ENCODE measurements around the gene MAP3K4. TPM values are rescaled to one million over a fixed set of nuclear protein-coding genes. Genes with fewer than 3 reads are reported as not detected.
A peak's percentile ranks its signal among the peaks of the same experiment; 100 is the strongest.

The MAP3K4 gene, protein sequence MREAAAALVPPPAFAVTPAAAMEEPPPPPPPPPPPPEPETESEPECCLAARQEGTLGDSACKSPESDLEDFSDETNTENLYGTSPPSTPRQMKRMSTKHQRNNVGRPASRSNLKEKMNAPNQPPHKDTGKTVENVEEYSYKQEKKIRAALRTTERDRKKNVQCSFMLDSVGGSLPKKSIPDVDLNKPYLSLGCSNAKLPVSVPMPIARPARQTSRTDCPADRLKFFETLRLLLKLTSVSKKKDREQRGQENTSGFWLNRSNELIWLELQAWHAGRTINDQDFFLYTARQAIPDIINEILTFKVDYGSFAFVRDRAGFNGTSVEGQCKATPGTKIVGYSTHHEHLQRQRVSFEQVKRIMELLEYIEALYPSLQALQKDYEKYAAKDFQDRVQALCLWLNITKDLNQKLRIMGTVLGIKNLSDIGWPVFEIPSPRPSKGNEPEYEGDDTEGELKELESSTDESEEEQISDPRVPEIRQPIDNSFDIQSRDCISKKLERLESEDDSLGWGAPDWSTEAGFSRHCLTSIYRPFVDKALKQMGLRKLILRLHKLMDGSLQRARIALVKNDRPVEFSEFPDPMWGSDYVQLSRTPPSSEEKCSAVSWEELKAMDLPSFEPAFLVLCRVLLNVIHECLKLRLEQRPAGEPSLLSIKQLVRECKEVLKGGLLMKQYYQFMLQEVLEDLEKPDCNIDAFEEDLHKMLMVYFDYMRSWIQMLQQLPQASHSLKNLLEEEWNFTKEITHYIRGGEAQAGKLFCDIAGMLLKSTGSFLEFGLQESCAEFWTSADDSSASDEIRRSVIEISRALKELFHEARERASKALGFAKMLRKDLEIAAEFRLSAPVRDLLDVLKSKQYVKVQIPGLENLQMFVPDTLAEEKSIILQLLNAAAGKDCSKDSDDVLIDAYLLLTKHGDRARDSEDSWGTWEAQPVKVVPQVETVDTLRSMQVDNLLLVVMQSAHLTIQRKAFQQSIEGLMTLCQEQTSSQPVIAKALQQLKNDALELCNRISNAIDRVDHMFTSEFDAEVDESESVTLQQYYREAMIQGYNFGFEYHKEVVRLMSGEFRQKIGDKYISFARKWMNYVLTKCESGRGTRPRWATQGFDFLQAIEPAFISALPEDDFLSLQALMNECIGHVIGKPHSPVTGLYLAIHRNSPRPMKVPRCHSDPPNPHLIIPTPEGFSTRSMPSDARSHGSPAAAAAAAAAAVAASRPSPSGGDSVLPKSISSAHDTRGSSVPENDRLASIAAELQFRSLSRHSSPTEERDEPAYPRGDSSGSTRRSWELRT (N-terminal part only)
- 12.3 and 12.7 TPM in 2 replicates for polyA plus RNA-seq (2011; rRNA removed)
- 25.5 and 31.7 TPM in 2 replicates for polyA minus RNA-seq (2011; rRNA and poly(A)+ RNA removed)

DNA sequence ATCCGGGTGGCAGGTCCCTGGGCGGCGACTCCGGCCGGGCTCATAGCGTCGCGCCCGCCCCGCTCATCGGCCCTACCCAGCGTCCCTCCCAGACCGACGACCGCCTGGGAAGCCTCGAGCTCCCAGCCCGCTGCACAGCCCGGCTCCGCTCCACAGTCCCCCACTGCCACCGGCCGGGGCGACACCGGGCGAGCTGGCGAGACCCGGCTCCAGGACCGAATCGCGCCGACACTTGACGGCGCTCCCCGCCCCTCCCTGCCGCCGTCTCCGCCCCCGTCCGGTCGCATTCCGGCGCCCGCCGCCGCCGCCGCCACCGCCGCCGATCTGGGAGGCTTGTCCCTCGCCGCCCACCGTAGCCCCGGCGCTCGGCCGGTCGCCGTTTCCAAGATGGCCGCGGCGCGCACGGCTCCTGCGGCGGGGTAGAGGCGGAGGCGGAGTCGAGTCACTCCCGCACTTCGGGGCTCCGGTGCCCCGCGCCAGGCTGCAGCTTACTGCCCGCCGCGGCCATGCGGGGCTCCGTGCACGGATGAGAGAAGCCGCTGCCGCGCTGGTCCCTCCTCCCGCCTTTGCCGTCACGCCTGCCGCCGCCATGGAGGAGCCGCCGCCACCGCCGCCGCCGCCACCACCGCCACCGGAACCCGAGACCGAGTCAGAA, at the start of gene MAP3K4:
Gene MAP3K4 (plus strand): TSS at position 364 of the 655 bp plus-strand sequence. CDS start 163 bp downstream, at position 527.
- Histone ChIP-seq H3K27ac (ENCODE audit: low read depth, low read length) (peak within 1 kb of the TSS; percentile 75), H3K4me3 (ENCODE audit: low read depth, low read length) (peak within 1 kb of the TSS; percentile 84), H3K27me3 (ENCODE audit: control insufficient read depth, insufficient read depth, low read length) (no peaks in the 10 kb centered on the region), H3K9me3 (ENCODE audit: control insufficient read depth, insufficient read depth, low read length) (no peaks in the 10 kb centered on the region; the same call in 1 of the 2 replicates)
- ChIA-PET POLR2A (interaction anchor here (0.9 to 1.5 kb wide), 3 partner anchors 12 to 61 kb away, joined by 4 to 7 read pairs (median 4); no protein-coding TSS in a partner anchor), CTCF (interaction anchor here (0.6 to 10.9 kb wide), 10 partner anchors 11 to 472 kb away, joined by 3 to 99 read pairs (median 8); no protein-coding TSS in a partner anchor)
- TF ChIP-seq, protein P1, sequence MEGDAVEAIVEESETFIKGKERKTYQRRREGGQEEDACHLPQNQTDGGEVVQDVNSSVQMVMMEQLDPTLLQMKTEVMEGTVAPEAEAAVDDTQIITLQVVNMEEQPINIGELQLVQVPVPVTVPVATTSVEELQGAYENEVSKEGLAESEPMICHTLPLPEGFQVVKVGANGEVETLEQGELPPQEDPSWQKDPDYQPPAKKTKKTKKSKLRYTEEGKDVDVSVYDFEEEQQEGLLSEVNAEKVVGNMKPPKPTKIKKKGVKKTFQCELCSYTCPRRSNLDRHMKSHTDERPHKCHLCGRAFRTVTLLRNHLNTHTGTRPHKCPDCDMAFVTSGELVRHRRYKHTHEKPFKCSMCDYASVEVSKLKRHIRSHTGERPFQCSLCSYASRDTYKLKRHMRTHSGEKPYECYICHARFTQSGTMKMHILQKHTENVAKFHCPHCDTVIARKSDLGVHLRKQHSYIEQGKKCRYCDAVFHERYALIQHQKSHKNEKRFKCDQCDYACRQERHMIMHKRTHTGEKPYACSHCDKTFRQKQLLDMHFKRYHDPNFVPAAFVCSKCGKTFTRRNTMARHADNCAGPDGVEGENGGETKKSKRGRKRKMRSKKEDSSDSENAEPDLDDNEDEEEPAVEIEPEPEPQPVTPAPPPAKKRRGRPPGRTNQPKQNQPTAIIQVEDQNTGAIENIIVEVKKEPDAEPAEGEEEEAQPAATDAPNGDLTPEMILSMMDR (IDR thresholded peaks at IDR 0.05; ENCODE audit: low read depth, low read length) = no peak
- DNase-seq (ENCODE audit: low read depth, low spot score) = no peak

DNA sequence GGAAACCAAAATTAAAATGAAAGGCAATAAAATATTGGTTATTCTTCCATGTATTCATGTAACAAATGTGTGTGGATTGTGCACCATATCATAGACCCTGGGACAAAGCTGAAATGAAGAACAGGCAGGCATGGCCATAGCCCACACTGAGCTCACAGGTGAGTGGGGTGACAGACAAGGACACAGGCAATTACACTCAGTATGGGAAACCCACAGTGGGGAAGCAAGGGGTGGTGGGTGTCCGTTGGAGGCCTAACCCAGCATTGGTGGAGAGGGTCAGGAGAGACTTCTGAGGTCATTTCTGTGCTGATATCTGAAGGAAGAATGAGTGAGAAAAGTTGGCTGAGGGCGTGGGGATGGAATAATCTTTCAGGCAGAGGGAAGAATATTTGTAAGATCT, 47.6 kb upstream of the MAP3K4 start:
- TF ChIP-seq, protein P1 (IDR thresholded peaks at IDR 0.05; ENCODE audit: low read depth, low read length) = no peak
- CTCF ChIA-PET = interaction anchor here (1.6 kb wide), 1 partner anchor 13 kb away, joined by 11 read pairs; no protein-coding TSS in a partner anchor
- DNase-seq (ENCODE audit: low read depth, low spot score) = no peak
- Histone ChIP-seq H3K27me3 (ENCODE audit: control insufficient read depth, insufficient read depth, low read length) (peaks cover 7% of the 10 kb centered on the region), H3K4me3 (ENCODE audit: low read depth, low read length) (no peak overlapping the region), H3K9me3 (ENCODE audit: control insufficient read depth, insufficient read depth, low read length) (no peaks in the 10 kb centered on the region), H3K27ac (ENCODE audit: low read depth, low read length) (no peak overlapping the region)
- POLR2A ChIA-PET = no interaction called here

DNA sequence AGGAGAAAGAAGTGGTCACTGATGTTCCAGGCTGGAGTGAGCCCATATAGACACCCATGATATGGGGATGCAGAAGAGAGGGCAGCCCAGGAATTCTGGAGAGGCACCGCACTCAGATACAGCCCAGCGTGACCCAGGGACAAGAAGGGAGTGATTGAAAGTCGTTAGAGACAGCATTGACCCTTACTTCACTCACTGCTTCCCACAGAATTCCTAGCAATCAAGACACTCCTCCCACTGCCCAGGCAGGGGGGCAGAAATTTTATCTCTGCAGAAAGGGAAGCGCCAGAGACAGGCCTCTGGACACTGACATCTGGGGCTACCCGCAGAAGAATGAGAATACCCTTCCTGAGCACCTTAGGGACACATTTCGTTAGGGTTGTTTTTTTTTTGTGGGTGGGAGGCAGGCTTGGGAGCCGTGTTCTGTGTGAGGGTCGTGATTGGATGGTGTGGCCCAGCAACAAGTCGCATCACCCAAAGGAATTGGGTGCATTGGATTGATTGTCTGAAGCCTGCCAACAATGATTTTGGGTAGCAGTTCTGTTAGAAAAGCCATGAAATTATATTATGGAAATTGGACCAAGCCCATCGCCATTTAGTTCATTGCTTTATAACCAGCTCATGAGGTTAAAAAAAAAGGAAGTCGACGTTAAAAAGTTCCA, 45.9 kb upstream of the MAP3K4 start:
- ChIA-PET POLR2A (no interaction called here), CTCF (interaction anchor here (1.2 kb wide), 1 partner anchor 15 kb away, joined by 3 read pairs; no protein-coding TSS in a partner anchor)
- Histone ChIP-seq H3K9me3 (ENCODE audit: control insufficient read depth, insufficient read depth, low read length) (no peaks in the 10 kb centered on the region), H3K27me3 (ENCODE audit: control insufficient read depth, insufficient read depth, low read length) (peaks cover 3% of the 10 kb centered on the region), H3K4me3 (ENCODE audit: low read depth, low read length) (no peak overlapping the region), H3K27ac (ENCODE audit: low read depth, low read length) (no peak overlapping the region)
- DNase-seq (ENCODE audit: low read depth, low spot score) = no peak
- TF ChIP-seq, protein P1 (IDR thresholded peaks at IDR 0.05; ENCODE audit: low read depth, low read length) = no peak

DNA sequence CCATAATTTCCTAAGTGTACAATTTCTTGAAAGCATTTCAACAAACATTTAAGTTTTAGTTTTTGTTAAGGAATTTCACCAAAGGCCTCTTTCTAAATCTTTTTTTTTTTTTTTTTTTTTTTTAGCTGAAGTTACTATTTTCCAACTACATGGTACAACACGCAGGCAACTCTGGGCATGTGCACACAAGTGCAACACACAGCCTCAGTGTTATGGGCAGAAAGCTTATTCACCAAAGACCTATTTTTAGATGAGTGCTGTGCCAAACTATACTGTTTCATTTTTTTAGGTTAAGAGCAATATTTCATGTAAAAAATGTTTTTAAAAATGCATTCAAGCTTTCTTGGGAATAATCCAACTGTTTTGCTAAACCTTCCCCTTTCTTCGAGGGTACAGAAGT, 42.0 kb upstream of the MAP3K4 start:
- no peak for DNase-seq (ENCODE audit: low read depth, low spot score)
- H3K27ac ChIP-seq (ENCODE audit: low read depth, low read length) = no peak overlapping the region
- TF ChIP-seq, protein P1 (IDR thresholded peaks at IDR 0.05; ENCODE audit: low read depth, low read length) = no peak
- H3K4me3 ChIP-seq (ENCODE audit: low read depth, low read length) = no peak overlapping the region
- POLR2A ChIA-PET = no interaction called here
- H3K27me3 ChIP-seq (ENCODE audit: control insufficient read depth, insufficient read depth, low read length) = peaks cover 4% of the 10 kb centered on the region
- no peaks in the 10 kb centered on the region for H3K9me3 ChIP-seq (ENCODE audit: control insufficient read depth, insufficient read depth, low read length)
- CTCF ChIA-PET = interaction anchor here (0.5 to 2.3 kb wide), 3 partner anchors 19 to 421 kb away, joined by 3 to 18 read pairs (median 4); partner anchors contain the start of gene AGPAT4
